ENCODE results near the gene CD40.
"Not testable (repeated sequence)": the region's sequence is repeated elsewhere in the genome, so short reads cannot be mapped to it uniquely, and the experiment has no call there.

The CD40 gene

GRCh38 chr20:46117704-46118467, at the start of gene CD40:
CD40 (plus strand) TSS chr20:46118314; CDS start chr20:46118344, 30 bp downstream.
- DNase-seq: no peak

GRCh38 chr20:46070215-46070900, 47.8 kb upstream of the CD40 start:
- DNase-seq: no peak

GRCh38 chr20:46071573-46071972, 46.5 kb upstream of the CD40 start:
- DNase-seq: no peak

GRCh38 chr20:46073024-46073423, 45.1 kb upstream of the CD40 start:
- no peak for DNase-seq

- DNase-seq: no peak
These were observed 44.7 kb upstream of the CD40 start for GRCh38 chr20:46073443-46073842.

GRCh38 chr20:46074006-46074405, 44.1 kb upstream of the CD40 start:
- no peak for DNase-seq

- no peak for DNase-seq
These were observed 41.3 kb upstream of the CD40 start for GRCh38 chr20:46076806-46077205.

GRCh38 chr20:46077642-46078305, 40.3 kb upstream of the CD40 start:
- DNase-seq: no peak

GRCh38 chr20:46078954-46079353, 39.2 kb upstream of the CD40 start:
- DNase-seq: no peak

- DNase-seq: no peak
These were observed 37.0 kb upstream of the CD40 start for GRCh38 chr20:46081074-46081473.

GRCh38 chr20:46083101-46083500, 35.0 kb upstream of the CD40 start:
- DNase-seq: no peak

- DNase-seq: no peak
These were observed 34.5 kb upstream of the CD40 start for GRCh38 chr20:46083531-46084061.

- DNase-seq: no peak
These were observed 33.3 kb upstream of the CD40 start for GRCh38 chr20:46084805-46085178.

- DNase-seq: no peak
These were observed 32.8 kb upstream of the CD40 start for GRCh38 chr20:46085179-46085851.

- no peak for DNase-seq
These were observed 31.0 kb upstream of the CD40 start for GRCh38 chr20:46087161-46087560.

- DNase-seq: no peak
These were observed 29.5 kb upstream of the CD40 start for GRCh38 chr20:46088409-46089166.

- no peak for DNase-seq
These were observed 29.0 kb upstream of the CD40 start for GRCh38 chr20:46089167-46089416.

GRCh38 chr20:46089417-46090388, 28.4 kb upstream of the CD40 start, which contains the start of gene NCOA5:
NCOA5 (minus strand) TSS chr20:46089962; CDS start chr20:46079424, 10,538 bp downstream.
- DNase-seq: peak; percentile 82

- not testable (repeated sequence) for DNase-seq
These were observed 26.2 kb upstream of the CD40 start for GRCh38 chr20:46091622-46092535.

GRCh38 chr20:46093531-46093930, 24.6 kb upstream of the CD40 start:
- DNase-seq: no peak
